GM12801 (cell line): ENCODE measurements around the gene MTG1.

Experiments used
- CTCF ChIP-seq: IDR thresholded peaks from one replicate; pipeline ENCODE4 v1.5.1; 2011; ENCODE audit warnings: control low read depth; ENCODE audit not compliant: insufficient read length; ENCODE audit errors: extremely low read depth

MTG1 gene

GRCh38 chr10:133393401-133394063 is 425 bp upstream of the MTG1 start:
- no peak for TF ChIP-seq CTCF

GRCh38 chr10:133394801-133395221 is 854 bp downstream of the MTG1 start:
- TF ChIP-seq CTCF: no peak

GRCh38 chr10:133396035-133396624 is 2.2 kb downstream of the MTG1 start:
- TF ChIP-seq CTCF: no peak

GRCh38 chr10:133397938-133398337 is 4.0 kb downstream of the MTG1 start:
- TF ChIP-seq CTCF: no peak

GRCh38 chr10:133399123-133399601 is 5.2 kb downstream of the MTG1 start:
- TF ChIP-seq CTCF: no peak

GRCh38 chr10:133400624-133401424 is 6.9 kb downstream of the MTG1 start:
- TF ChIP-seq CTCF: no peak

- TF ChIP-seq CTCF: no peak
Observed at GRCh38 chr10:133401500-133401899, 7.5 kb downstream of the MTG1 start.
